SK-N-SH treated with all-trans-retinoic acid at 6 μM for 48 hours (cell line): ENCODE measurements around the gene GAS2.

ENCODE experiments used
- ARNTL ChIP-seq: fragments of 450-650 bp; formaldehyde crosslinking; IDR thresholded peaks from 2 replicates; pipeline ENCODE4 v1.5.0; 2020; ENCODE audit warnings: low read depth, mild to moderate bottlenecking, moderate library complexity, borderline replicate concordance
- CREB5 ChIP-seq: fragments of 250-450 bp; sonication (Bioruptor Pico); IDR thresholded peaks from 2 replicates; pipeline ENCODE4 v1.5.1; 2020; ENCODE audit warnings: low read depth, mild to moderate bottlenecking, moderate library complexity
- CSRNP3 ChIP-seq: fragments of 250-450 bp; sonication (Bioruptor Pico); IDR thresholded peaks from 2 replicates; pipeline ENCODE4 v1.5.1; 2021; ENCODE audit warnings: mild to moderate bottlenecking, moderate library complexity
- GLIS3 ChIP-seq: fragments of 250-450 bp; sonication (Bioruptor Pico); IDR thresholded peaks from 2 replicates; pipeline ENCODE4 v1.5.0; 2020; ENCODE audit warnings: mild to moderate bottlenecking, moderate library complexity
- RARB ChIP-seq: fragments of 250-450 bp; sonication (Bioruptor Pico); IDR thresholded peaks from 2 replicates; pipeline ENCODE4 v1.8.0; 2021; ENCODE audit warnings: mild to moderate bottlenecking, moderate library complexity
- TOX ChIP-seq: fragments of 250-450 bp; sonication (Bioruptor Pico); IDR thresholded peaks from 2 replicates; pipeline ENCODE4 v1.8.0; 2021; ENCODE audit warnings: mild to moderate bottlenecking, moderate library complexity, borderline replicate concordance

GRCh38 chr11:22797047-22797446 lies 130.6 kb downstream of the GAS2 start:
- TF ChIP-seq GLIS3 (CRISPR knock-in tag) (no peak), CSRNP3 (CRISPR knock-in tag) (no peak), CREB5 (no peak), TOX (no peak), ARNTL (CRISPR knock-in tag) (no peak), RARB (CRISPR knock-in tag) (no peak)
